ENCODE data around the gene PLXDC2. TPM values are rescaled to one million over a fixed set of nuclear protein-coding genes. Genes with fewer than 3 reads are reported as not detected.

Gene PLXDC2
- total RNA-seq, 1 experiment from 2014 or later = 0.20 TPM

GRCh38 chr10:20132816-20133215 is 316.6 kb downstream of the PLXDC2 start (continued):
- TF ChIP-seq, protein P1, sequence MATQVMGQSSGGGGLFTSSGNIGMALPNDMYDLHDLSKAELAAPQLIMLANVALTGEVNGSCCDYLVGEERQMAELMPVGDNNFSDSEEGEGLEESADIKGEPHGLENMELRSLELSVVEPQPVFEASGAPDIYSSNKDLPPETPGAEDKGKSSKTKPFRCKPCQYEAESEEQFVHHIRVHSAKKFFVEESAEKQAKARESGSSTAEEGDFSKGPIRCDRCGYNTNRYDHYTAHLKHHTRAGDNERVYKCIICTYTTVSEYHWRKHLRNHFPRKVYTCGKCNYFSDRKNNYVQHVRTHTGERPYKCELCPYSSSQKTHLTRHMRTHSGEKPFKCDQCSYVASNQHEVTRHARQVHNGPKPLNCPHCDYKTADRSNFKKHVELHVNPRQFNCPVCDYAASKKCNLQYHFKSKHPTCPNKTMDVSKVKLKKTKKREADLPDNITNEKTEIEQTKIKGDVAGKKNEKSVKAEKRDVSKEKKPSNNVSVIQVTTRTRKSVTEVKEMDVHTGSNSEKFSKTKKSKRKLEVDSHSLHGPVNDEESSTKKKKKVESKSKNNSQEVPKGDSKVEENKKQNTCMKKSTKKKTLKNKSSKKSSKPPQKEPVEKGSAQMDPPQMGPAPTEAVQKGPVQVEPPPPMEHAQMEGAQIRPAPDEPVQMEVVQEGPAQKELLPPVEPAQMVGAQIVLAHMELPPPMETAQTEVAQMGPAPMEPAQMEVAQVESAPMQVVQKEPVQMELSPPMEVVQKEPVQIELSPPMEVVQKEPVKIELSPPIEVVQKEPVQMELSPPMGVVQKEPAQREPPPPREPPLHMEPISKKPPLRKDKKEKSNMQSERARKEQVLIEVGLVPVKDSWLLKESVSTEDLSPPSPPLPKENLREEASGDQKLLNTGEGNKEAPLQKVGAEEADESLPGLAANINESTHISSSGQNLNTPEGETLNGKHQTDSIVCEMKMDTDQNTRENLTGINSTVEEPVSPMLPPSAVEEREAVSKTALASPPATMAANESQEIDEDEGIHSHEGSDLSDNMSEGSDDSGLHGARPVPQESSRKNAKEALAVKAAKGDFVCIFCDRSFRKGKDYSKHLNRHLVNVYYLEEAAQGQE (IDR thresholded peaks at IDR 0.05; ENCODE audit: low read depth) = no peak
- no peak for TF ChIP-seq POLR2A (IDR thresholded peaks at IDR 0.05; ENCODE audit: borderline replicate concordance, extremely low read depth, insufficient read depth, insufficient read length)
- no peak for TF ChIP-seq ZFX (IDR thresholded peaks at IDR 0.05)
- TF ChIP-seq SIN3A (IDR thresholded peaks at IDR 0.05; ENCODE audit: low read depth) = no peak
- no peak for TF ChIP-seq EZH2phosphoT487 (IDR thresholded peaks at IDR 0.05; ENCODE audit: borderline replicate concordance)

DNA sequence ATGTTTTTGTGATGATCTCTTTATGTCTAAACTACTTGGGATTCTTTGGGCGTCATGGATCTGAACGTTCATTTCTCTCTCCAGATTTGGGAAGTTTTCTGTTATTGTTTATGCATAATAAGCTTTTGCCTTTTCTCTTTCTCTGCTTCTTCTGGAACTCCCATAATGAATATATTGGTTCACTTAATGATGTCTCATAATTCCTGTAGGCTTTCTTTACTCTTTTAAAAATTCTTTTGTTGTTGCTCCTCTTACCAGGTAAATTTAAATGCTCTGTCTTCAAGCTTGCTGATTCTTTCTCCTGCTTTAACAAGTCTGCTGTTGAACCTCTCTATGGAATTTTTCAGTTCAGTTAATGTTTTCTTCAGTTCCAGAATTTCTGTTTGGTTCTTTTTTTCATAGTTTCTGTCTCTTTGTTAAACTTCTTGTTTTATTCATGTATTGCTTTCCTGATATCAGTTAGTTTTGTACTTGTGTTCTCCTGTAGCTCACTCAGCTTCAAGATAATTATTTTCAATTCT is 317.5 kb downstream of the PLXDC2 start:
- Histone ChIP-seq H3K4me1 (ENCODE audit: control insufficient read depth in 1 of 2, insufficient read depth in 2 of 2, low read length in 2 of 2) (no peaks in the 10 kb centered on the region), H3K79me2 (ENCODE audit: insufficient read depth, low read length) (no peaks in the 10 kb centered on the region), H3K27ac (ENCODE audit: low read depth, low read length) (no peak overlapping the region), H3K9me2 (ENCODE audit: insufficient read depth) (no peaks in the 10 kb centered on the region), H2AFZ (ENCODE audit: low read depth, low read length, poor library complexity, severe bottlenecking) (no peak overlapping the region), H3K4me2 (ENCODE audit: low read length) (no peak overlapping the region), H3K9me3 (ENCODE audit: control insufficient read depth in 1 of 2, insufficient read depth in 1 of 2, low read depth in 1 of 2, low read length in 2 of 2) (peaks cover 14 to 16% of the 10 kb centered on the region in 2 experiments; a peak in 2 of 4 replicates), H4K20me1 (ENCODE audit: insufficient read depth) (no peaks in the 10 kb centered on the region), H3K9ac (ENCODE audit: low read length) (no peak overlapping the region), H3K36me3 (ENCODE audit: control insufficient read depth in 1 of 2, insufficient read depth in 2 of 2, low read length in 2 of 2) (no peaks in the 10 kb centered on the region), H3K4me3 (replicated peaks in 1 of 2; ENCODE audit: low read depth in 1 of 2, low read length in 2 of 2) (no peak overlapping the region), H3K27me3 (ENCODE audit: insufficient read depth, low read length) (no peaks in the 10 kb centered on the region)
- BruUV-seq (replicated peaks) = no TSS peak
- ChIA-PET POLR2A (no interaction called here), RAD21 (ENCODE audit: low non-redundant PET in 1 of 2, low total read pairs in 2 of 2, uncharacterized antibody in 2 of 2, unreplicated experiment in 2 of 2) (no interaction called here), CTCF (no interaction called here)
- no peak for TF ChIP-seq CTCF (IDR thresholded peaks at IDR 0.05 in 2 of 3, conservative IDR thresholded peaks at IDR 0.05 in 1 of 3; ENCODE audit: borderline replicate concordance in 1 of 3, insufficient read depth in 1 of 3, low read depth in 2 of 3, low read length in 2 of 3)
- TF ChIP-seq CBX3 (IDR thresholded peaks at IDR 0.05; ENCODE audit: low read depth) = no peak
- TF ChIP-seq EGR1 (IDR thresholded peaks at IDR 0.05; ENCODE audit: low read depth) = no peak
- no peak for TF ChIP-seq POLR2AphosphoS5 (IDR thresholded peaks at IDR 0.05; ENCODE audit: low read depth, low read length)
- no peak for TF ChIP-seq EZH2phosphoT487 (IDR thresholded peaks at IDR 0.05; ENCODE audit: borderline replicate concordance)
- ATAC-seq = no peak
- DNase-seq (ENCODE audit: low read depth, low spot score) = no peak
- intact Hi-C loops (cut with micrococcal nuclease) = no loop called here

Measured in HCT116 (cell line).